DOHH2 (cell line): ENCODE measurements around the gene TMEM41B.

Source experiments
- H3F3A ChIP-seq: fragments of 200-600 bp; sonication (generic), shearing (Covaris generic); 2 replicates; pipeline ENCODE4 v1.6.0; 2016; ENCODE audit warnings: antibody characterized with exemption, mild to moderate bottlenecking; ENCODE audit not compliant: control insufficient read depth, insufficient read depth
- H3K27ac ChIP-seq: fragments of 200-600 bp; sonication (generic); 2 replicates; pipeline ENCODE4 v1.5.1; 2014; ENCODE audit warnings: low read depth, mild to moderate bottlenecking, low read length, moderate library complexity
- H3K27me3 ChIP-seq: fragments of 200-600 bp; sonication (generic); 2 replicates; pipeline ENCODE4 v1.6.1; 2014; ENCODE audit warnings: mild to moderate bottlenecking, low read length, mixed read lengths; ENCODE audit not compliant: control insufficient read depth
- H3K36me3 ChIP-seq: fragments of 200-600 bp; sonication (generic); 2 replicates; pipeline ENCODE4 v1.6.1; 2014; ENCODE audit warnings: mild to moderate bottlenecking, low read length, moderate library complexity, mixed read lengths; ENCODE audit not compliant: control insufficient read depth
- H3K4me1 ChIP-seq: fragments of 200-600 bp; sonication (generic); 2 replicates; pipeline ENCODE4 v1.6.1; 2014; ENCODE audit warnings: mild to moderate bottlenecking, low read length, mixed read lengths; ENCODE audit not compliant: control insufficient read depth
- H3K4me2 ChIP-seq: fragments of 200-600 bp; sonication (generic); 2 replicates; pipeline ENCODE4 v1.6.0; 2014; ENCODE audit warnings: mild to moderate bottlenecking, low read length, moderate library complexity
- H3K4me3 ChIP-seq: fragments of 200-600 bp; sonication (generic); 2 replicates; pipeline ENCODE4 v1.5.1; 2014; ENCODE audit warnings: mild to moderate bottlenecking, low read length, mixed read lengths
- H3K79me2 ChIP-seq: fragments of 200-600 bp; sonication (generic); 2 replicates; pipeline ENCODE4 v1.6.1; 2014; ENCODE audit warnings: mild to moderate bottlenecking, low read length, mixed read lengths; ENCODE audit not compliant: control insufficient read depth
- H3K9me2 ChIP-seq: fragments of 200-600 bp; sonication (generic); replicated peaks from 2 replicates; pipeline ENCODE4 v1.6.1; 2014; ENCODE audit warnings: mild to moderate bottlenecking, low read length, mixed read lengths; ENCODE audit not compliant: control insufficient read depth
- H3K9me3 ChIP-seq: fragments of 200-600 bp; sonication (generic); 2 replicates; pipeline ENCODE4 v1.6.1; 2014; ENCODE audit warnings: antibody characterized with exemption, low read length, mixed read lengths; ENCODE audit not compliant: control insufficient read depth, insufficient read depth
- H4K20me1 ChIP-seq: fragments of 200-600 bp; sonication (generic); 2 replicates; pipeline ENCODE4 v1.6.0; 2014; ENCODE audit warnings: low read depth, mild to moderate bottlenecking, antibody characterized with exemption, low read length, moderate library complexity; ENCODE audit not compliant: control insufficient read depth, insufficient read depth
- EZH2phosphoT487 ChIP-seq: fragments of 200-600 bp; sonication (generic); IDR thresholded peaks from 2 replicates; pipeline ENCODE4 v1.6.1; 2017; ENCODE audit warnings: borderline replicate concordance, mild to moderate bottlenecking, antibody characterized with exemption, low read length, moderate library complexity, mixed read lengths
- TF ChIP-seq, protein P1 (sequence below): fragments of 200-600 bp; sonication (generic); IDR thresholded peaks from one replicate; pipeline ENCODE4 v1.5.1; 2014; ENCODE audit warnings: antibody characterized with exemption, mild to moderate bottlenecking, low read depth, low read length; ENCODE audit not compliant: poor library complexity, severe bottlenecking

The TMEM41B gene

GRCh38 chr11:9267680-9268079 lies 46.7 kb downstream of the TMEM41B start:
- Histone ChIP-seq H3K9me3 (no peaks in the 10 kb centered on the region), H3F3A (no peaks in the 10 kb centered on the region), H3K27me3 (peaks cover 40% of the 10 kb centered on the region), H3K4me1 (peaks cover 14% of the 10 kb centered on the region), H3K36me3 (no peaks in the 10 kb centered on the region), H3K9me2 (no peaks in the 10 kb centered on the region), H4K20me1 (no peaks in the 10 kb centered on the region), H3K4me2 (no peak overlapping the region), H3K79me2 (peaks cover 5% of the 10 kb centered on the region; the same call in 1 of the 2 replicates), H3K4me3 (no peak overlapping the region), H3K27ac (no peak overlapping the region)
- TF ChIP-seq, protein P1, sequence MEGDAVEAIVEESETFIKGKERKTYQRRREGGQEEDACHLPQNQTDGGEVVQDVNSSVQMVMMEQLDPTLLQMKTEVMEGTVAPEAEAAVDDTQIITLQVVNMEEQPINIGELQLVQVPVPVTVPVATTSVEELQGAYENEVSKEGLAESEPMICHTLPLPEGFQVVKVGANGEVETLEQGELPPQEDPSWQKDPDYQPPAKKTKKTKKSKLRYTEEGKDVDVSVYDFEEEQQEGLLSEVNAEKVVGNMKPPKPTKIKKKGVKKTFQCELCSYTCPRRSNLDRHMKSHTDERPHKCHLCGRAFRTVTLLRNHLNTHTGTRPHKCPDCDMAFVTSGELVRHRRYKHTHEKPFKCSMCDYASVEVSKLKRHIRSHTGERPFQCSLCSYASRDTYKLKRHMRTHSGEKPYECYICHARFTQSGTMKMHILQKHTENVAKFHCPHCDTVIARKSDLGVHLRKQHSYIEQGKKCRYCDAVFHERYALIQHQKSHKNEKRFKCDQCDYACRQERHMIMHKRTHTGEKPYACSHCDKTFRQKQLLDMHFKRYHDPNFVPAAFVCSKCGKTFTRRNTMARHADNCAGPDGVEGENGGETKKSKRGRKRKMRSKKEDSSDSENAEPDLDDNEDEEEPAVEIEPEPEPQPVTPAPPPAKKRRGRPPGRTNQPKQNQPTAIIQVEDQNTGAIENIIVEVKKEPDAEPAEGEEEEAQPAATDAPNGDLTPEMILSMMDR: no peak
- TF ChIP-seq EZH2phosphoT487: no peak

- H4K20me1 ChIP-seq: 0 out of 2 replicates have a peak, but pooled peaks cover 4% of the 10 kb centered on the region
- H3K4me3 ChIP-seq: no peak overlapping the region
- H3K27me3 ChIP-seq: peaks cover 40% of the 10 kb centered on the region
- H3K27ac ChIP-seq: no peak overlapping the region
- no peak overlapping the region for H3K4me2 ChIP-seq
- no peaks in the 10 kb centered on the region for H3K36me3 ChIP-seq
- no peaks in the 10 kb centered on the region for H3K9me3 ChIP-seq
- peaks cover 5% of the 10 kb centered on the region; the same call in 1 of the 2 replicates for H3K79me2 ChIP-seq
- no peak for TF ChIP-seq EZH2phosphoT487
- TF ChIP-seq, protein P1: no peak
- peaks cover 5% of the 10 kb centered on the region for H3F3A ChIP-seq
- H3K9me2 ChIP-seq: no peaks in the 10 kb centered on the region
- peaks cover 18% of the 10 kb centered on the region for H3K4me1 ChIP-seq
These were observed 47.5 kb downstream of the TMEM41B start for GRCh38 chr11:9266926-9267325.

DNA sequence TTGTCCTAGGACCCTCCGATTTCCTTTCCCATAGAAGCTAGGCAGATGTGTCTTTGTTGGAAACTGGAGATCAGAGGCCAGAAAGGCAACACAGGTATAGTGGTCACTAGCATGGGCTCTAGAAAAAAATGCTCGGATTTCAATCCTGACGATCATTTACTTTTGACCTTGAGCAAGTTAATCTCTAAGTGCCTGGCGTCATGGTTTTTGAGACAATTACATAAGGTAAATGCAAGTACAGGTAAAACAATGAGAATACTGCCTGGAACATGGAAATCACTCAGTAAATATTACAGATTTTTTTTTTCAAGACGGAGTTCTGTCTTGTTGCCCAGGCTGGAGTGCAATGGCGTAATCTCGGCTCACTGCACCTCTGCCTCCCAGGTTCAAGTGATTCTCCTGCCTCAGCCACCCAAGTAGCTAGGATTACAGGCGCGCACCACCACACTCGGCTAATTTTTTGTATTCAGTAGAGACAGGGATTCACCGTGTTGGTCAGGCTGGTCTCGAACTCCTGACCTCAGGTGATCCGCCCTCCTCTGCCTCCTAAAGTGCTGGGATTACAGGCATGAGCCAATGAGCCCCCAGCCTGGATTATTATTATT lies 48.2 kb downstream of the TMEM41B start:
- Histone ChIP-seq H3K9me2 (no peaks in the 10 kb centered on the region), H3K4me2 (no peak overlapping the region), H4K20me1 (0 out of 2 replicates have a peak, but pooled peaks cover 4% of the 10 kb centered on the region), H3K4me1 (peaks cover 25% of the 10 kb centered on the region), H3K27me3 (peaks cover 40% of the 10 kb centered on the region), H3K79me2 (peaks cover 5% of the 10 kb centered on the region; the same call in 1 of the 2 replicates), H3K4me3 (no peak overlapping the region), H3K27ac (no peak overlapping the region), H3F3A (peaks cover 5% of the 10 kb centered on the region), H3K36me3 (no peaks in the 10 kb centered on the region), H3K9me3 (no peaks in the 10 kb centered on the region)
- no peak for TF ChIP-seq EZH2phosphoT487
- TF ChIP-seq, protein P1: no peak
